WI38 (cell line): ENCODE measurements around the gene NSD1.

Source experiments
- H3K4me3 ChIP-seq: 2 replicates; pipeline ENCODE4 v1.5.1; 2011; ENCODE audit warnings: low read depth, mild to moderate bottlenecking, control low read depth, low read length
- TF ChIP-seq, protein P1 (sequence below): IDR thresholded peaks from 2 replicates; pipeline ENCODE4 v1.5.1; 2012; ENCODE audit warnings: low read depth, mild to moderate bottlenecking, control low read depth, low read length

Gene NSD1

DNA sequence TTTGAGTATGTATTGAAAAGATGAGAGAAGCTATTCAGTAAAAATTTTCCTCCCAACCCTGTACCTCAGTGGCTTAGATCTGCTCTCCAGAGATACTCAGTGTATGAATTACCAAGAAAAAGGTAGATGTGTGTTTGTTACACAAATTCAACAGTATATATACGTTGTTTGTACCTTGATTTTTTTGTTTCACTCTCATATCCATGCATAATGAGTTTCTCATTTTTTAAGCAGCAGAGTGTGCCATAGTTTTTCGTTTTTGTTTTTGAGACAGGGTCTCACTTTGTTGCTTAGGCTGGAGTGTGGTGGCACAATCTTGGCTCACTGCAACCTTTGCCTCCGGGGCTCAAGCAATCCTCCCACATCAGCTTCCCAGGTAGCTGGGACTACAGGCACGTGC, 92.2 kb downstream of the NSD1 start:
- TF ChIP-seq, protein P1, sequence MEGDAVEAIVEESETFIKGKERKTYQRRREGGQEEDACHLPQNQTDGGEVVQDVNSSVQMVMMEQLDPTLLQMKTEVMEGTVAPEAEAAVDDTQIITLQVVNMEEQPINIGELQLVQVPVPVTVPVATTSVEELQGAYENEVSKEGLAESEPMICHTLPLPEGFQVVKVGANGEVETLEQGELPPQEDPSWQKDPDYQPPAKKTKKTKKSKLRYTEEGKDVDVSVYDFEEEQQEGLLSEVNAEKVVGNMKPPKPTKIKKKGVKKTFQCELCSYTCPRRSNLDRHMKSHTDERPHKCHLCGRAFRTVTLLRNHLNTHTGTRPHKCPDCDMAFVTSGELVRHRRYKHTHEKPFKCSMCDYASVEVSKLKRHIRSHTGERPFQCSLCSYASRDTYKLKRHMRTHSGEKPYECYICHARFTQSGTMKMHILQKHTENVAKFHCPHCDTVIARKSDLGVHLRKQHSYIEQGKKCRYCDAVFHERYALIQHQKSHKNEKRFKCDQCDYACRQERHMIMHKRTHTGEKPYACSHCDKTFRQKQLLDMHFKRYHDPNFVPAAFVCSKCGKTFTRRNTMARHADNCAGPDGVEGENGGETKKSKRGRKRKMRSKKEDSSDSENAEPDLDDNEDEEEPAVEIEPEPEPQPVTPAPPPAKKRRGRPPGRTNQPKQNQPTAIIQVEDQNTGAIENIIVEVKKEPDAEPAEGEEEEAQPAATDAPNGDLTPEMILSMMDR, result no peak

GRCh38 chr5:177226860-177227259, 93.3 kb downstream of the NSD1 start:
- TF ChIP-seq, protein P1, result no peak
- H3K4me3 ChIP-seq, result no peak overlapping the region

More for the DNA sequence above, 92.2 kb downstream of the NSD1 start:
- H3K4me3 ChIP-seq, result no peak overlapping the region

DNA sequence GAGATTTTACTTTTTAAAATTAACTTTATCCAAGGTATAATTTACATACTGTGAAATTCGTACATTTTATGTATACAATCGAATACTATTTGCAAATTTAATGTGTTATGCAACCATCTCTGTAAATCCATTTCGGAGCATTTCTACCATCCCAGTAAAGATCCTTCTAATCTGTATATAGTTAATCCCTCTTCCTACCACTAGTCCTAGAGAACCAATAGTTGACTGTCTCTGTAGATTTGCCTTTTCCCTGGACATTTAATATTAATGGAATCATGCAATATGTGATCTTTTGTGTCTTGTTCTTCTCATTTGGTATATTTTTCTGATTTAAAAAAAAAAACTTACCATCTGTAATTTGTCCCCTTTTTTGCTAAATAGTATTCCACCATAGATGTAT, 95.2 kb downstream of the NSD1 start:
- H3K4me3 ChIP-seq, result no peak overlapping the region
- TF ChIP-seq, protein P1, result no peak

DNA sequence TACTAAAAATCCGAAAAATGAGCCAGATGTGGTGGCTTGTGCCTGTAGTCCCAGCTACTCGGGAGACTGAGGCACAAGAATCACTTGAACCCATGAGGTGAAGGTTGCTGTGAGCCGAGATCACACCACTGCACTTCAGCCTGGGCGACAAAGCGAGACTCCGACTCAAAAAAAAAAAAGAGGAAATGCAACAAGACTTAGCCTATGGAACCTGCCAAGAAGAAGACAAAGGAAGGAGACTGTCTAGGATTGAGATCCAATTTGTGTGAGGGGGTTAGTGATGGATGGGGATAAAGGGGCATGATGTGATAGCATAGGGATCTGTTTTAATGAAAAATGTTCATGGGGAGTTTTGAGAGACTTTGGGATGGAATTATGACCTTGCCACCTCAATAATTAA, 97.1 kb downstream of the NSD1 start:
- TF ChIP-seq, protein P1, result no peak
- no peak overlapping the region for H3K4me3 ChIP-seq

DNA sequence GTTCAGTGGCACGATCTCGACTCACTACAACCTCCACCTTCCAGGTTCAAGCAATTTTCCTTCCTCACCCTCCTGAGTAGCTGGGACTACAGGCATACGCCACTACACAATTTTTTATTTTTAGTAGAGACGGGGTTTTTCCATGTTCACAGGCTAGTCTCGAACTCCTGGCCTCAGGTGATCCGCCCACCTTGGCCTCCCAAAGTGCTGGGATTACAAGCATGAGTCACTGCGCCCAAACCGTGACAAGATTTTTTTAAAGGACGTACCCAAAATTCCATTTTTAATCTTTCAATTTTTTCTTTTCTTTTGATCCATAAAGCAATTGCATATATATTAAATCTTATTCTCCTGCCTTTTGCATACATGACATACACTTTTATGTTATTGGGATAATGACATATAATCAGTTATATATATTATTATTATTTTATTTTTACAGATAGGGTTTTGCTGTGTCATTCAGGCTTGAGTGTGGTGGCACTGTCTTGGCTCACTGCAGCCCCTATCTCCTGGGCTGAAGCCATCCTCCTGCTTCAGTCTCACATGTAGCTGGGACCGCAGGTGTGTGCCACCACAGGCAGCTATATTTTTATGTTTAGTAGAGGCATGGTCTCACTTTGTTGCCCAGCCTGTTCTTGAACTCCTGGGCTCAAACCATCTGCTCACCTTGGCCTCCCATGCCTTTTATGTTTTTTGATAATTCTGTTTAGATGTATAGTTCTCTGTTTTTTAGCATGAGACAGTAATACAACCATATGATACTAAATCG, 98.1 kb downstream of the NSD1 start:
- no peak overlapping the region for H3K4me3 ChIP-seq
- TF ChIP-seq, protein P1, result no peak

GRCh38 chr5:177232358-177232757, 98.8 kb downstream of the NSD1 start:
- TF ChIP-seq, protein P1, result no peak
- no peak overlapping the region for H3K4me3 ChIP-seq

GRCh38 chr5:177232761-177233160, 99.2 kb downstream of the NSD1 start:
- TF ChIP-seq, protein P1, result no peak
- H3K4me3 ChIP-seq, result no peak overlapping the region
